ENCODE measurements around the gene CST7. TPM values are rescaled to one million over a fixed set of nuclear protein-coding genes. Genes with fewer than 3 reads are reported as not detected.
A peak's percentile ranks its signal among the peaks of the same experiment; 100 is the strongest.
"Not testable (repeated sequence)": the region's sequence is repeated elsewhere in the genome, so short reads cannot be mapped to it uniquely, and the experiment has no call there.

CST7 gene
- total RNA-seq, 3 donors from 2014 or later: 21.3 to 49.7 (median 46.9) TPM

DNA sequence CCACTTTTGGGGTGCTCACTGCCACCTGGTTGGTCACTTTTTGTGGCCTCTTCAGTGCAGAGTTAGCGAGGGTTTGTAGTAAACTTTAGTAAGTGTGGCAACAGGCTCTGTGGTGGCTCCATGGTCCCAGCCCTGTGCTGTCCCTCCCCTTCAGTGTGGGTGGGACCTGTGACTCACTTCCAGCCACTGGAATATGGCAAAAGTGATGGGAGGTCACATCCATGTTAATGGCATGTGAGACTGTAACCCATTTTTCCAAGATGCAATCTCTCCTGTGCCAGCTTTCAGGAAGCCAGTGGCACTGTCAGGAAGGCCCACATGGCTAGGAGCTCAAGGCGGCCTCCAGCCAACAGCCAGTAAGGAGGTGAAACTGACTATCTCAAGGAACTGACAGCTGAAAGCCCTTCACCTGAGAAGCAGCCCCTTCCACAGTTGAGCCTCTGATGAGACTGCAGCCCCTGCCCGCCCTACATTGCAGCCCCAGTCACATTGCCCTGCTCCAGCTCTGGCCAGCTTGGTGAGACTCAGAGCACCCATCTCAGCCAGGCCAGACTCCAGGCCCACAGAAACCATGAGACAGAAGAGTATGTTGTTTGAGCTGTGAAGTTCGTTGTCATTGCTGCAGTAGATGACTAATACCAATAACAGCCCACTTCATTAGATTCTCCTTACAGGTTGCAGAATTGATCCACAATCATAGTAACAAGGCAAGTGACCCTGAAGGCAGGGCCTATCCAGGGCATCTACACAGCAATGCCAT is 13.1 kb upstream of the CST7 start:
- peaks cover 3% of the 10 kb centered on the region for H3K36me3 Mint-ChIP-seq (ENCODE audit: insufficient read depth)
- H3K27me3 Mint-ChIP-seq (ENCODE audit: low read depth): no peaks in the 10 kb centered on the region
- no peak for DNase-seq
- peak in 1 of 2 donors; percentile 62 for ATAC-seq
- H3K4me1 Mint-ChIP-seq (ENCODE audit: low read depth): peaks cover 20% of the 10 kb centered on the region
- H3K4me3 Mint-ChIP-seq: no peak overlapping the region
- peaks cover 7% of the 10 kb centered on the region for H3K9me3 Mint-ChIP-seq

DNA sequence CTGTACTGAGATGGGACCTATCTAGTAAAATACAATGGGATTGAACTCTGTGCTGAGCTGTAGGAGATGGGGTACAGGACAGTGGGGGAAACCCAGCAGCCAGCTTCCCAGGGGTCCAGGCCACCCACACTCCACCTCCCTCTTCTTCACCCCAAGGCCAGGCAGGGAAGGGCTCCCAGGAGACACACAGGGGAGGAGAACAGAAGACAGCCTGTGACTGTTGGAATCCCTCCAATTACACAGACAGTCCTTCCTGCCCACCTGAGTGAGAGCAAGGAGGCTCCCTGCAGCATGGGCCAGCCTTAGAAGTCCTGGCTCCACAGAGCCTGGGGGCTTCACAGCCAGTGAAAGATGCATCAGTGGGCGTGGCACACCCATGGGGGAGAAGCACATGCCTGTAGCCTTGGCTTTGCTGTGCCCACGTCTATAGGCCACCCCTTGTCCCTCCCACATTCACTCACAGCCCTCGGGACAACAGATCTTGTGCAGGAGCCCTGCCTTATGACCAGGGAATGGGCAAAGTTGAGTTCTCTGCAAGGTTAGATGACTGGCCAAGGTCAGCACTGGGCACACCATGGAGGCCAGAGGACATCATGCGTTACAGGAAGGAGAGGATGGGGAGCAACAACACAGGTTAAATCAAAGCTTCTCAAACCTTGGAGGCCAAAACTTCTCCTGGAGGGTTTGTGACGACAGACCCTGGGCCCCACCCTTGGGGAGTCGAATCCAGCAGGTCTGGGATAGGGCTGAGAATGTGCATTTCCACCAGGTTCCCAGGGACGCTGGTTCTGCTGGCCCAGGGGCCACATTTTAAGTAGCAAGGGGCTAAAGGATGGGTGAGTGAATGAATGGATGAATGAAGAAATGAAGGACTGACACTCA is 12.3 kb upstream of the CST7 start:
- Mint-ChIP-seq H3K4me3 (no peak overlapping the region), H3K4me1 (ENCODE audit: low read depth) (peaks cover 13% of the 10 kb centered on the region), H3K9me3 (peaks cover 7% of the 10 kb centered on the region), H3K36me3 (ENCODE audit: insufficient read depth) (peaks cover 7% of the 10 kb centered on the region), H3K27me3 (ENCODE audit: low read depth) (no peaks in the 10 kb centered on the region)
- ATAC-seq: no peak
- DNase-seq: no peak

DNA sequence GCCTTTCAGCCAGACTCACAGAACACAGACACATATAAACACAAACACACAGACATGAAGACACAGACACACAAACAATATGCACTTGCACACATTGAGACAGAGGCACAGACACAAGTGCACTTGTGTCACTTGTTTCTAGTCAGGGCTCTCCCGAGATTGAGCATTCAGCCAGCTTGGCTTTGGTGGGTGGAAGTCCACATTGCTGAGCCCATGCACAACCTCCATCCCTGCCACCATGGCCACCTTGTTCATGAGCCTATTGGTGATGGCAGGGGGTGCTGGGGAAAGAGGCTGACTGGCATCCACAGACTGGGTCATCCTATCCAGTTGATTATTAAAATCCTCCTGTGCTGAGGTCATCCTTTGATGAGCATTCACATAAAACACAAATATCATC is 11.5 kb upstream of the CST7 start:
- no peak overlapping the region for H3K4me3 Mint-ChIP-seq

DNA sequence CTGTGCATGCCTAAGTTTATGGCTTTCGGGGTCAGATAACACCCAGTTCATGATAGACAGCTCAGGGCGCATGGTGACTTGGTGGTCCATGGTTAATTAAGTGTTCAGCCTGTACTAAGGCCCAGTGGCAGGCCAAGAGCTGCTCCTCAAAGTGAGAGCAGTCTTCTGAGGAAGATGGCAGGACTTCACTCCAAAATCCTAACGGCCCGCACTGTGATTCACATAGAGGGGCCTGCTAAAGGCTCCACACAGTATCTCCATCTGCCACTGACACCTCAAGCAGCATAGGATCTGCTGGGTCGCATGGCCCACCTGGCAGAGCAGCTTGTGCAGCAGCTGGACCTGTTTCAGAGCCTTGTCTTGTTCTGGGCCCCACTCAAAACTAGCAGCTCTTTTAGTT is 10.6 kb upstream of the CST7 start:
- no peaks in the 10 kb centered on the region for H3K4me1 Mint-ChIP-seq (ENCODE audit: low read depth)
- DNase-seq (no peak), ATAC-seq (no peak)
- H3K4me3 Mint-ChIP-seq: no peak overlapping the region
- peaks cover 7% of the 10 kb centered on the region for H3K36me3 Mint-ChIP-seq (ENCODE audit: insufficient read depth)
- H3K27me3 Mint-ChIP-seq (ENCODE audit: low read depth): no peaks in the 10 kb centered on the region
- peaks cover 7% of the 10 kb centered on the region for H3K9me3 Mint-ChIP-seq

More for the DNA sequence above, 11.5 kb upstream of the CST7 start:
- no peaks in the 10 kb centered on the region for H3K27me3 Mint-ChIP-seq (ENCODE audit: low read depth)
- DNase-seq: no peak
- H3K9me3 Mint-ChIP-seq: peaks cover 7% of the 10 kb centered on the region
- ATAC-seq: no peak
- peaks cover 4% of the 10 kb centered on the region for H3K4me1 Mint-ChIP-seq (ENCODE audit: low read depth)
- H3K36me3 Mint-ChIP-seq (ENCODE audit: insufficient read depth): peaks cover 7% of the 10 kb centered on the region

DNA sequence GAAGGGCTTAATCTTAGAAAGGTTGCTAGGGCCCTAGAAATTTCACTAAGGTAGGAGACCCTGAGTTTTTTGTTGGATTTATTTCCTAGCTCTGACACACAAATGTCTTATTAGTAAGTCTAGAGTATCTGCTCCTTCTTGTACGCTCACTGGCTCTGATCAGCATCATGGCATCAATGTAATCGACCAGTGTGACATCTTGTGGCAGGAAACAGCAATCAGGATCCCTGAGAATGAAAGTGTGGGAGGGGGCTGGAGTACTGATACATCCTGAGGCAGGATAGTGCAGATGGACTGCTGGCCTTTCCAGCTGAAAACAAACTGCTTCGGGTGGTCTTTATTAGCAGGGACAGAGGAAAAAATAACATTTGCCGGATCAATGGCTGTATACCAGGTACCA is 10.0 kb upstream of the CST7 start:
- Mint-ChIP-seq H3K27me3 (ENCODE audit: low read depth) (no peaks in the 10 kb centered on the region), H3K4me1 (ENCODE audit: low read depth) (no peaks in the 10 kb centered on the region), H3K9me3 (peaks cover 9% of the 10 kb centered on the region), H3K4me3 (no peak overlapping the region), H3K36me3 (ENCODE audit: insufficient read depth) (peaks cover 7% of the 10 kb centered on the region)
- DNase-seq (no peak), ATAC-seq (no peak)

DNA sequence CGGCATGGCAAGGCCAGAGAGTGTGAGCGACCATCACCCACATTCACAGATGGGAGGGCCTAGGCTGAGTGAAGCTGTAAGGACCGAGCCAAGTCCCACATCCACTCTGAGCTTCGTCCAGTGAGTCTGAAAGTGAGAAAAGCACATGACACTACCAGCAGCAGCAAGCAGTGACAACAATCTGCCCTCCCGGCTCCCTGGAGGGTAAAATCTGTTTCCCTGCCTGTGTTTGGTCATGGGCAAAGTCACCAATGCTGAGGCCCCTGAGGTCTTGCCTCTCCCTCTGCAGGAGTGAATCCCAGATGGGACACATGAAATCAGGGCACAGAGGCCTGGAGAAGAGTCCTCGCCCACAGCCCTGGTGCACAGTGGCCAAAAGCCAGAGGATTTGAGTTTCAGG is 6.4 kb upstream of the CST7 start:
- Mint-ChIP-seq H3K4me1 (ENCODE audit: low read depth) (peaks cover 18% of the 10 kb centered on the region), H3K4me3 (no peak overlapping the region), H3K36me3 (ENCODE audit: insufficient read depth) (peaks cover 20% of the 10 kb centered on the region), H3K9me3 (peaks cover 37% of the 10 kb centered on the region), H3K27me3 (ENCODE audit: low read depth) (no peaks in the 10 kb centered on the region)
- DNase-seq: no peak
- no peak for ATAC-seq

DNA sequence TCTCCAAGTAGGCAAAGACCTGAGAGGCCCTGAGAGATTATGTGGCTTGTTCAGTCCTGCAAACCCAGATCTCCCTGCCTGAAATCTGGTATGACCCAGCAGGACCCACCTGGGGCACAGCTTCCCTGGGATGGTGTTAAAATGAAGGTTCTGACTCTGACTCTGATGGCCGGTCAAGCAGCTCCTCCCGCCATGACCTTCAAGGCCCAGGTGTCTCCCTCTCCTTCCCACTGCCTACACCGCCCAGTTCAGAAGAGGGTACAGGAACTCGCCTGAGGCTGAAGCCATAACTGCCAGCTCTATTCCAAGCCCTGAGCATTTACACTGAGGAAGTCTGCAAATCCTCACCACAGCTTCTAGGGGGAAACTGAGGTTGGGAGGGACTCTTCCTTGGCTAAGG is 5.9 kb upstream of the CST7 start:
- DNase-seq: no peak
- no peak for ATAC-seq
- Mint-ChIP-seq H3K9me3 (peaks cover 37% of the 10 kb centered on the region), H3K4me1 (ENCODE audit: low read depth) (peaks cover 23% of the 10 kb centered on the region), H3K27me3 (ENCODE audit: low read depth) (no peaks in the 10 kb centered on the region), H3K36me3 (ENCODE audit: insufficient read depth) (peaks cover 23% of the 10 kb centered on the region), H3K4me3 (no peak overlapping the region)

DNA sequence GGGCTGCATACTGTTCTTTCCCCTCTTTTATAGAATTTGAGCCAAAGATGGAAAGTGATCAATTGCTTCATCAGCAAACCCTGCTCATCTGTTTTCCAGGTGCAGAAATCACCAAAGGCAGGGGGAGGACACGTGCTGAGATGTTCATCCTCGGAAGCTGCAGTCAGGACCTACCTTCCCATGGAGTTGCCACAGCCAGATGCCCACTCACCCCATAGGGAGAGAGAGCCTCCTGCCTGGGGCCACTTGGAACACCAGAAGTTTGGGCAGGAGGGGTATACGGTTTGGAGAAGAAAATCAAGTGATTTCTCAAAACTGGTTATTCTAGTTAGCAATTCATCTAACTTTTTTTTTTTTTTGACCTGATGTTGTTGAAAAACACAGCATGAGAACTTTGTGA is 5.3 kb upstream of the CST7 start:
- Mint-ChIP-seq H3K36me3 (ENCODE audit: insufficient read depth) (peaks cover 23% of the 10 kb centered on the region), H3K27me3 (ENCODE audit: low read depth) (no peaks in the 10 kb centered on the region), H3K4me3 (no peak overlapping the region), H3K9me3 (peaks cover 37% of the 10 kb centered on the region), H3K4me1 (ENCODE audit: low read depth) (peaks cover 28% of the 10 kb centered on the region)
- DNase-seq: no peak
- no peak for ATAC-seq

DNA sequence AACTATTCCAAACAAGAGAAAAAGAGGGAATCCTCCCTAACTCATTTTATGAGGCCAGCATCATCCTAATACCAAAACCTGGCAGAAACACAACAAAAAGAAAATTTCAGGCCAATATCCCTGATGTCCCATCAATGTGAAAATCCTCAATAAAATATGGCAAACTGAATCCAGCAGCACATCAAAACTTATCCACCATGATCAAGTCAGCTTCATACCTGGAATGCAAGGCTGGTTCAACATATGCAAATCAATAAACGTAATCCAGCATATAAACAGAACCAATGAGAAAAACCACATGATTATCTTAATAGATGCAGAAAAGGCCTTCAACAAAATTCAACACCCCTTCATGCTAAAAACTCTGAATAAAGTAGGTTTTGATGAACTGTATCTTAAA is 2.7 kb upstream of the CST7 start:
- peaks cover 41% of the 10 kb centered on the region for H3K4me1 Mint-ChIP-seq (ENCODE audit: low read depth)
- DNase-seq; H3K27me3 Mint-ChIP-seq (ENCODE audit: low read depth); ATAC-seq; H3K4me3 Mint-ChIP-seq: not testable (repeated sequence)
- H3K9me3 Mint-ChIP-seq: peaks cover 31% of the 10 kb centered on the region
- H3K36me3 Mint-ChIP-seq (ENCODE audit: insufficient read depth): peaks cover 16% of the 10 kb centered on the region

DNA sequence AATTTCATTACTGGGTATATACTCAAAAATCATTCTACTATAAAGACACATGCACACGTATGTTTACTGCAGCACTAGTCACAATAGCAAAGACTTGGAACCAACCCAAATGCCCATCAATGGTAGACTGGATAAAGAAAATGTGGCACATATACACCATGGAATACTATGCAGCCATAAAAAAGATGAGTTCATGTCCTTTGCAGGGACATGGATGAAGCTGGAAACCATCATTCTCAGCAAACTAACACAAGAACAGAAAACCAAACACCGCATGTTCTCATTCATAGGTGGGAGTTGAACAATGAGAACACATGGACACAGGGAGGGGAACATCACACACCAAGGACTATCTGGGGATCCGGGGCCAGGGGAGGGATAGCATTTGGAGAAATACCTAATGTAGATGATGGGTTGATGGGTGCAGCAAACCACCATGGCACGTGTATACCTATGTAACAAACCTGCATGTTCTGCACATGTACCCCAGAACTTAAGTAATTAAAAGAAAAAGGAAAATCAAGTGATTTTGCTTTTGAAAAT is 602 bp upstream of the CST7 start:
- Mint-ChIP-seq H3K4me3 (peak overlapping the region; percentile 88), H3K9me3 (peaks cover 31% of the 10 kb centered on the region), H3K4me1 (ENCODE audit: low read depth) (peaks cover 56% of the 10 kb centered on the region), H3K36me3 (ENCODE audit: insufficient read depth) (peaks cover 21% of the 10 kb centered on the region)
- not testable (repeated sequence) for ATAC-seq; DNase-seq; H3K27me3 Mint-ChIP-seq (ENCODE audit: low read depth)

DNA sequence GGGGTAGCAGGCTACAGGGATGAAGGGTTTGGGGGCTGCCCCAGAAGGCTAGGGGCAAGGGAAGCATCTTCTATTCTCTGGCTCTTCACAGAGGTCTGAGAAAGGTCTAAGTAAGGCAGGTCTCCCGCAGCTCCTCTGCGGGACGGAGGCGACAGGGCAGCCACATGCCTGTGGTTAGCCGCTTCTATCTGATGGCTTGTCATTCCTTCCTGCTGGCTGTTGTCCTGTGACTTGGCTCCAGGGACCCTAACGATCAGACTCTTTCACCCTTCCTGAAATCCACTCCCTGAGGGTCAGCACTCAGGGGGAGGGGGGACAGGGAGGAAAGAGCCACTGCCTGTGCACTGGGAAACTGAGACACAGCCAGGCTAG is 673 bp downstream of the CST7 start:
- Mint-ChIP-seq H3K36me3 (ENCODE audit: insufficient read depth) (peaks cover 18% of the 10 kb centered on the region), H3K9me3 (peaks cover 21% of the 10 kb centered on the region), H3K4me3 (peak overlapping the region; percentile 88), H3K27me3 (ENCODE audit: low read depth) (no peaks in the 10 kb centered on the region), H3K4me1 (ENCODE audit: low read depth) (peaks cover 66% of the 10 kb centered on the region)
- no peak for DNase-seq
- peak; percentile 9 to 20 for ATAC-seq

DNA sequence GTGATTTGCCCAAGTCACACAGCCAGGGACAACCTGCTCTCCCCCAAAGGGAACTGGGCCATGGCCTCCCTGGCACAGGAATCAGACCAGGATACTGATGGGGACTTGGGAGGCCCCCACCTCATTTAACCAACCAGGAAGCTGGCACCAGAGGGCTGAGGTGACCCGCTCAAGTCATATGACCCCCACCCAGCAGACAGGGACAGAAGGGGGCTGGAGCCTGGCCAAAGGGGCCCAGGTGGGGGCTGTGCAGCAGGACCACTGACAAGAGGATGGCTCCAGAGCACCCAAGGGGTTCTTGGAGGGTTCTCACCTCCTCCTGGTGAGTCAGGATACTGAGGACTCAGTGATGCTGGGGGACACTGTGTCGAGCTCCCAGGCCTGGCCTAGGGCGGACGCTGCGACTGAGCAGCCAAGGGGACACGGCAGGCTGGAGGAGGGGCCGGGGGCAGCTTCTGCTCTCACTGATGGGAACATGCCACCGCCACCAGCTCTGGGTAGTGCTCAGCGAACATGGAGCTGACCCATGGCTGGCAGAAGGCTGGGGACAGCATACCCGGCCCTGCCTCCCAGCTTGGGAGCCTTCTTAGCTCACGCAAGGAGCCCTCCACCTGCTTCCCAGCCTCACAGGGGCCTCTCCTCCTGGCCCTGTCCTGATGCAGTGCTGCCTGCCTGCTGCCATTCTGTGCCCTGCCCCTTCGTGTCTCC is 1.2 kb downstream of the CST7 start:
- Mint-ChIP-seq H3K4me3 (peak overlapping the region; percentile 88), H3K36me3 (ENCODE audit: insufficient read depth) (peaks cover 18% of the 10 kb centered on the region)

DNA sequence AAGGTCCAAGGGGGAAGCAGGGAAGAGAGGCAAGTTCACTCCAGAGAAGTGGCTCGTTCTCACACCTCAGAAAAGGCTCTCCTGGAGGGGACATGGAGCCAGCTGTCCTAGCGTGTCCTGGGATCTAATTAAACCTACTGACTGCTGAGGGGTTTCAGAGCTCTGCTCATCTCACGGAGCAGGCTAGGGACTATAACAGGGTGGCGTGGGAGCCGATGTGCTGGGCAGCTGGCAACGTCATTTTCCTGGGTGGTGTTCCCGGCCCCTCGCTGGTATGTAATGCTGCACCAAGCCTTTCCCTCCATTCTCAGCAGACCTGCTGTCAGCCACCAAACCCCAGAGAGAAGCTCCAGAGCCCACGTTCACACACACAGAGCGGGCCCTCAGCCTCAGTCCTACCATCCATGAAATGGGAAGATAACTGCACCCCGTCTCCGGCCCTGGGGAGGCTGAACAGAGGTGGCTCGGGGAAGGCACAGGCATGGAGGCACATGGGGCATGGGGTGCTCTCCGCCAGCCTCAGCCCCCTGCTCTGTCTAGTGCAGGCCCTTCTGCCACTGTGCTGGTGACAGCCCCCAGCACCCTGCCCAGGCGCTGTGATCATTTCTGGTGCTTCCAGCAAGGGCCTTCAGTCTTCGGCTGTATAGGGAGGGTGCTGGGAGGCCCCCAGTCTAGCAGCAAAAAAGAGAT is 1.9 kb downstream of the CST7 start:
- ATAC-seq: no peak
- no peaks in the 10 kb centered on the region for H3K27me3 Mint-ChIP-seq (ENCODE audit: low read depth)
- H3K9me3 Mint-ChIP-seq: peaks cover 10% of the 10 kb centered on the region
- H3K4me1 Mint-ChIP-seq (ENCODE audit: low read depth): peaks cover 70% of the 10 kb centered on the region
- peaks cover 14% of the 10 kb centered on the region for H3K36me3 Mint-ChIP-seq (ENCODE audit: insufficient read depth)
- no peak for DNase-seq
- peak overlapping the region; percentile 88 for H3K4me3 Mint-ChIP-seq

More for the DNA sequence above, 1.2 kb downstream of the CST7 start:
- Mint-ChIP-seq H3K9me3 (peaks cover 17% of the 10 kb centered on the region), H3K27me3 (ENCODE audit: low read depth) (no peaks in the 10 kb centered on the region), H3K4me1 (ENCODE audit: low read depth) (peaks cover 71% of the 10 kb centered on the region)
- ATAC-seq (no peak), DNase-seq (no peak)

Data from activated T-cell treated with anti-CD3 and anti-CD28 coated beads, Interleukin-2, amount 50 U/mL, for 4 hours (primary cell).